ENCODE data around the gene CADPS.

The CADPS gene

GRCh38 chr3:62873451-62873760, 1.8 kb downstream of the CADPS start:
- DNase-seq = no peak

- DNase-seq = no peak
These were observed 2.9 kb downstream of the CADPS start for GRCh38 chr3:62872318-62872717.

- no peak for DNase-seq
These were observed 4.9 kb downstream of the CADPS start for GRCh38 chr3:62870321-62870720.

GRCh38 chr3:62863648-62864047, 11.6 kb downstream of the CADPS start:
- no peak for DNase-seq

GRCh38 chr3:62859203-62859791, 15.9 kb downstream of the CADPS start:
- DNase-seq = no peak

- no peak for DNase-seq
These were observed 29.2 kb downstream of the CADPS start for GRCh38 chr3:62845996-62846395.

GRCh38 chr3:62843508-62843907, 31.7 kb downstream of the CADPS start:
- no peak for DNase-seq

GRCh38 chr3:62839748-62840147, 35.5 kb downstream of the CADPS start:
- no peak for DNase-seq

GRCh38 chr3:62837145-62837787, 38.0 kb downstream of the CADPS start:
- DNase-seq = no peak

- DNase-seq = no peak
These were observed 39.5 kb downstream of the CADPS start for GRCh38 chr3:62835554-62836236.

GRCh38 chr3:62833538-62833937, 41.7 kb downstream of the CADPS start:
- no peak for DNase-seq

GRCh38 chr3:62832553-62832952, 42.7 kb downstream of the CADPS start:
- no peak for DNase-seq

GRCh38 chr3:62830727-62831322, 44.4 kb downstream of the CADPS start:
- no peak for DNase-seq

- DNase-seq = no peak
These were observed 47.7 kb downstream of the CADPS start for GRCh38 chr3:62827550-62827949.

- DNase-seq = no peak
These were observed 50.1 kb downstream of the CADPS start for GRCh38 chr3:62824965-62825592.

GRCh38 chr3:62823461-62824050, 51.7 kb downstream of the CADPS start:
- no peak for DNase-seq

- no peak for DNase-seq
These were observed 52.3 kb downstream of the CADPS start for GRCh38 chr3:62822905-62823304.

GRCh38 chr3:62818347-62818746, 56.9 kb downstream of the CADPS start:
- DNase-seq = no peak

- DNase-seq = no peak
These were observed 57.5 kb downstream of the CADPS start for GRCh38 chr3:62817678-62818077.

- no peak for DNase-seq
These were observed 59.2 kb downstream of the CADPS start for GRCh38 chr3:62815981-62816380.

GRCh38 chr3:62812631-62813030, 62.6 kb downstream of the CADPS start:
- no peak for DNase-seq

GRCh38 chr3:62811119-62811518, 64.1 kb downstream of the CADPS start:
- no peak for DNase-seq

GRCh38 chr3:62809369-62809768, 65.8 kb downstream of the CADPS start:
- no peak for DNase-seq

Measured in GDM1 (cell line).